ENCODE results near the gene PPARD. TPM values are rescaled to one million over a fixed set of nuclear protein-coding genes. Genes with fewer than 3 reads are reported as not detected.

PPARD gene
- total and polyA plus RNA-seq, 7 experiments from 2014 or later: 7.3 to 47.1 (median 30.0) TPM

GRCh38 chr6:35359744-35360348 lies 17.5 kb downstream of the PPARD start:
- Histone ChIP-seq H3K4me3 (ENCODE audit: low read length) (no peak overlapping the region), H3K27ac (ENCODE audit: low read depth, low read length) (no peak overlapping the region), H3K9me3 (ENCODE audit: control insufficient read depth in 2 of 3, low read length in 3 of 3) (no peaks in the 10 kb centered on the region), H3K4me1 (ENCODE audit: control insufficient read depth in 2 of 2, insufficient read depth in 2 of 2, low read length in 2 of 2) (peaks cover 0 to 21% of the 10 kb centered on the region in 2 donors), H3K27me3 (ENCODE audit: control insufficient read depth in 2 of 2, insufficient read depth in 2 of 2, low read length in 2 of 2) (no peaks in the 10 kb centered on the region), H3K36me3 (ENCODE audit: control insufficient read depth in 2 of 3, insufficient read depth in 3 of 3, low read length in 3 of 3) (peaks cover 3 to 46% (median 13%) of the 10 kb centered on the region in 3 experiments)
- ATAC-seq (no peak), DNase-seq (no peak)
- CTCF ChIA-PET: interaction anchor here (0.5 to 0.6 kb wide), 2 partner anchors 60 to 376 kb away, joined by 3 to 4 read pairs; no protein-coding TSS in a partner anchor
- Mint-ChIP-seq H3K4me1 (peaks cover 28 to 84% (median 70%) of the 10 kb centered on the region in 7 donors), H3K27ac (peak overlapping the region in 7 of 9 donors; percentile 30 to 87 (median 55)), H3K36me3 (peaks cover 10 to 41% (median 27%) of the 10 kb centered on the region in 5 donors), H3K4me3 (peak overlapping the region in 1 of 10 donors; percentile 15), H3K9me3 (no peaks in the 10 kb centered on the region), H3K27me3 (no peaks in the 10 kb centered on the region)
- intact Hi-C loops (cut with micrococcal nuclease): loop anchor here in 1 of 2 donors (5.0 kb wide), 1 partner anchor 32 kb away; no protein-coding TSS in a partner anchor
- POLR2A ChIA-PET: interaction anchor here (1.2 to 1.5 kb wide), 2 partner anchors 12 to 108 kb away, joined by 3 to 4 read pairs; partner anchors contain the start of gene RPL10A

GRCh38 chr6:35360349-35361138 lies 18.2 kb downstream of the PPARD start:
- no peaks in the 10 kb centered on the region for H3K27me3 Mint-ChIP-seq
- ChIA-PET POLR2A (interaction anchor here (1.2 to 1.5 kb wide), 4 partner anchors 9 to 107 kb away, joined by 3 to 4 read pairs (median 4); partner anchors contain the start of gene RPL10A), CTCF (interaction anchor here (0.5 to 1.2 kb wide), 6 partner anchors 16 to 1020 kb away, joined by 3 to 4 read pairs (median 3); no protein-coding TSS in a partner anchor)
- H3K4me1 Mint-ChIP-seq: peaks cover 29 to 83% (median 71%) of the 10 kb centered on the region in 7 donors
- H3K4me1 ChIP-seq (ENCODE audit: control insufficient read depth in 2 of 2, insufficient read depth in 2 of 2, low read length in 2 of 2): peaks cover 0 to 21% of the 10 kb centered on the region in 2 donors
- DNase-seq (no peak), ATAC-seq (peak; percentile 14)
- H3K36me3 ChIP-seq (ENCODE audit: control insufficient read depth in 2 of 3, insufficient read depth in 3 of 3, low read length in 3 of 3): peaks cover 3 to 41% (median 13%) of the 10 kb centered on the region in 3 experiments
- no peaks in the 10 kb centered on the region for H3K27me3 ChIP-seq (ENCODE audit: control insufficient read depth in 2 of 2, insufficient read depth in 2 of 2, low read length in 2 of 2)
- intact Hi-C loops (cut with micrococcal nuclease): no loop called here
- peak overlapping the region in 8 of 9 donors; percentile 43 to 94 (median 58) for H3K27ac Mint-ChIP-seq
- peaks cover 10 to 40% (median 26%) of the 10 kb centered on the region in 5 donors for H3K36me3 Mint-ChIP-seq
- no peak overlapping the region for H3K27ac ChIP-seq (ENCODE audit: low read depth, low read length)
- no peaks in the 10 kb centered on the region for H3K9me3 Mint-ChIP-seq
- no peaks in the 10 kb centered on the region for H3K9me3 ChIP-seq (ENCODE audit: control insufficient read depth in 2 of 3, low read length in 3 of 3)
- H3K4me3 ChIP-seq (ENCODE audit: low read length): no peak overlapping the region
- H3K4me3 Mint-ChIP-seq: peak overlapping the region in 1 of 10 donors; percentile 15

- no peak overlapping the region for H3K27ac ChIP-seq (ENCODE audit: low read depth, low read length)
- ATAC-seq (no peak), DNase-seq (no peak)
- POLR2A ChIA-PET: interaction anchor here (0.8 to 1.4 kb wide), 2 partner anchors 11 to 14 kb away, joined by 4 to 6 read pairs; no protein-coding TSS in a partner anchor
- H3K27me3 ChIP-seq (ENCODE audit: control insufficient read depth in 2 of 2, insufficient read depth in 2 of 2, low read length in 2 of 2): no peaks in the 10 kb centered on the region
- no peak overlapping the region for H3K4me3 ChIP-seq (ENCODE audit: low read length)
- Mint-ChIP-seq H3K9me3 (peaks cover 0 to 4% (median 0%) of the 10 kb centered on the region in 11 donors), H3K4me3 (peak overlapping the region in 1 of 10 donors; percentile 17), H3K36me3 (peaks cover 4 to 33% (median 13%) of the 10 kb centered on the region in 5 donors), H3K27me3 (no peaks in the 10 kb centered on the region), H3K27ac (peak overlapping the region in 8 of 9 donors; percentile 60 to 94 (median 82)), H3K4me1 (peaks cover 40 to 81% (median 71%) of the 10 kb centered on the region in 7 donors)
- H3K36me3 ChIP-seq (ENCODE audit: control insufficient read depth in 2 of 3, insufficient read depth in 3 of 3, low read length in 3 of 3): peaks cover 1 to 26% (median 3%) of the 10 kb centered on the region in 3 experiments
- peaks cover 0 to 17% of the 10 kb centered on the region in 2 donors for H3K4me1 ChIP-seq (ENCODE audit: control insufficient read depth in 2 of 2, insufficient read depth in 2 of 2, low read length in 2 of 2)
- intact Hi-C loops (cut with micrococcal nuclease): no loop called here
- no peaks in the 10 kb centered on the region for H3K9me3 ChIP-seq (ENCODE audit: control insufficient read depth in 2 of 3, low read length in 3 of 3)
- CTCF ChIA-PET: no interaction called here
Measured at GRCh38 chr6:35362200-35362599, 19.8 kb downstream of the PPARD start.

- Mint-ChIP-seq H3K27ac (peak overlapping the region in 8 of 9 donors; percentile 17 to 94 (median 81)), H3K27me3 (no peaks in the 10 kb centered on the region), H3K4me1 (peaks cover 43 to 85% (median 72%) of the 10 kb centered on the region in 7 donors), H3K4me3 (no peak overlapping the region), H3K9me3 (peaks cover 0 to 4% (median 0%) of the 10 kb centered on the region in 11 donors), H3K36me3 (peaks cover 4 to 35% (median 7%) of the 10 kb centered on the region in 5 donors)
- Histone ChIP-seq H3K4me3 (ENCODE audit: low read length) (no peak overlapping the region), H3K9me3 (ENCODE audit: control insufficient read depth in 2 of 3, low read length in 3 of 3) (no peaks in the 10 kb centered on the region), H3K27ac (ENCODE audit: low read depth, low read length) (no peak overlapping the region), H3K27me3 (ENCODE audit: control insufficient read depth in 2 of 2, insufficient read depth in 2 of 2, low read length in 2 of 2) (no peaks in the 10 kb centered on the region), H3K36me3 (ENCODE audit: control insufficient read depth in 2 of 3, insufficient read depth in 3 of 3, low read length in 3 of 3) (peaks cover 0 to 19% (median 0%) of the 10 kb centered on the region in 3 experiments), H3K4me1 (ENCODE audit: control insufficient read depth in 2 of 2, insufficient read depth in 2 of 2, low read length in 2 of 2) (peaks cover 1 to 21% of the 10 kb centered on the region in 2 donors)
- ATAC-seq (peak; percentile 58), DNase-seq (no peak)
- intact Hi-C loops (cut with micrococcal nuclease): no loop called here
- POLR2A ChIA-PET: no interaction called here
- CTCF ChIA-PET: interaction anchor here (0.9 kb wide), 1 partner anchor 86 kb away, joined by 4 read pairs; no protein-coding TSS in a partner anchor
Measured at GRCh38 chr6:35363293-35363750, 21.0 kb downstream of the PPARD start.

- Histone ChIP-seq H3K4me3 (ENCODE audit: low read length) (no peak overlapping the region), H3K4me1 (ENCODE audit: control insufficient read depth in 2 of 2, insufficient read depth in 2 of 2, low read length in 2 of 2) (peaks cover 24 to 40% of the 10 kb centered on the region in 2 donors), H3K36me3 (ENCODE audit: control insufficient read depth in 2 of 3, insufficient read depth in 3 of 3, low read length in 3 of 3) (peaks cover 0 to 9% (median 0%) of the 10 kb centered on the region in 3 experiments), H3K27ac (ENCODE audit: low read depth, low read length) (no peak overlapping the region), H3K27me3 (ENCODE audit: control insufficient read depth in 2 of 2, insufficient read depth in 2 of 2, low read length in 2 of 2) (no peaks in the 10 kb centered on the region), H3K9me3 (ENCODE audit: control insufficient read depth in 2 of 3, low read length in 3 of 3) (no peaks in the 10 kb centered on the region)
- Mint-ChIP-seq H3K9me3 (peaks cover 0 to 4% (median 0%) of the 10 kb centered on the region in 11 donors), H3K4me1 (peaks cover 52 to 85% (median 72%) of the 10 kb centered on the region in 7 donors), H3K36me3 (peaks cover 0 to 40% (median 5%) of the 10 kb centered on the region in 5 donors), H3K27me3 (no peaks in the 10 kb centered on the region), H3K4me3 (peak overlapping the region in 1 of 10 donors; percentile 4), H3K27ac (peak overlapping the region; percentile 9 to 94 (median 72))
- CTCF ChIA-PET: interaction anchor here (0.6 to 1.3 kb wide), 4 partner anchors 38 to 98 kb away, joined by 3 to 7 read pairs (median 4); no protein-coding TSS in a partner anchor
- POLR2A ChIA-PET: no interaction called here
- ATAC-seq (no peak), DNase-seq (no peak)
- intact Hi-C loops (cut with micrococcal nuclease): loop anchor here in 1 of 2 donors (5.0 kb wide), 1 partner anchor 52 kb away; no protein-coding TSS in a partner anchor
Measured at GRCh38 chr6:35365594-35366203, 23.3 kb downstream of the PPARD start.
